ENCODE data around the gene TPBG. TPM values are rescaled to one million over a fixed set of nuclear protein-coding genes. Genes with fewer than 3 reads are reported as not detected.

Gene TPBG
- total RNA-seq, 1 experiment from 2014 or later, result 43.0 TPM

DNA sequence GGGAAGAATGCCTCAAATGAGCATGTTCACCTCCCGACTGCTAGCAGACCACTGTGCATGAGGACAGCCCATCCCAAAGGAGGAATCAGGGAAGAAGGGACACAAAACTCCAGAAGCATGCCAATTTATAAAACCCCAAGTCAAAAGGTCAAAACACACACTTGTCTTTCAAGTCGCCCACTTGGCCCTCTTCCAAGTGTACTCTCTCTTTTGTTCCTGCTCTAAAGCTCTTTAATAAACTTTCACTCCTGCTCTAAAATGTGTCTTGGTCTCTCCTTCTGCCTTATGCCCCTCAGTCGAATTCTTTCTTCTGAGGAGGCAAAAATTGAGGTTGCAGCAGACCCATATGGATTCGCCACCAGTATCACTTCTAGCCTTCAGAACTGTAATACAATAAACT is 33.9 kb upstream of the TPBG start:
- DNase-seq, result no peak
- TF ChIP-seq EZH2phosphoT487 (IDR thresholded peaks at IDR 0.05; ENCODE audit: borderline replicate concordance, low read length) (no peak), EZH2 (IDR thresholded peaks at IDR 0.05; ENCODE audit: low read length, unreplicated experiment) (no peak)
- TF ChIP-seq, protein P1, sequence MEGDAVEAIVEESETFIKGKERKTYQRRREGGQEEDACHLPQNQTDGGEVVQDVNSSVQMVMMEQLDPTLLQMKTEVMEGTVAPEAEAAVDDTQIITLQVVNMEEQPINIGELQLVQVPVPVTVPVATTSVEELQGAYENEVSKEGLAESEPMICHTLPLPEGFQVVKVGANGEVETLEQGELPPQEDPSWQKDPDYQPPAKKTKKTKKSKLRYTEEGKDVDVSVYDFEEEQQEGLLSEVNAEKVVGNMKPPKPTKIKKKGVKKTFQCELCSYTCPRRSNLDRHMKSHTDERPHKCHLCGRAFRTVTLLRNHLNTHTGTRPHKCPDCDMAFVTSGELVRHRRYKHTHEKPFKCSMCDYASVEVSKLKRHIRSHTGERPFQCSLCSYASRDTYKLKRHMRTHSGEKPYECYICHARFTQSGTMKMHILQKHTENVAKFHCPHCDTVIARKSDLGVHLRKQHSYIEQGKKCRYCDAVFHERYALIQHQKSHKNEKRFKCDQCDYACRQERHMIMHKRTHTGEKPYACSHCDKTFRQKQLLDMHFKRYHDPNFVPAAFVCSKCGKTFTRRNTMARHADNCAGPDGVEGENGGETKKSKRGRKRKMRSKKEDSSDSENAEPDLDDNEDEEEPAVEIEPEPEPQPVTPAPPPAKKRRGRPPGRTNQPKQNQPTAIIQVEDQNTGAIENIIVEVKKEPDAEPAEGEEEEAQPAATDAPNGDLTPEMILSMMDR (conservative IDR thresholded peaks at IDR 0.05; ENCODE audit: low read depth, low read length), result no peak
- H3K79me2 ChIP-seq (ENCODE audit: low read length), result no peaks in the 10 kb centered on the region
- H3K4me2 ChIP-seq (ENCODE audit: low read length), result no peak overlapping the region
- ChIA-PET CTCF (no interaction called here), POLR2A (ENCODE audit: unreplicated experiment) (no interaction called here)
- no peak overlapping the region for H3K4me3 ChIP-seq (ENCODE audit: low read length)
- H4K20me1 ChIP-seq (ENCODE audit: low read length), result no peaks in the 10 kb centered on the region
- no peaks in the 10 kb centered on the region for H3K9me3 ChIP-seq (ENCODE audit: low read length)
- BruUV-seq (replicated peaks), result no TSS peak
- no peaks in the 10 kb centered on the region for H3K27me3 ChIP-seq (ENCODE audit: low read length)
- peaks cover 14% of the 10 kb centered on the region for H3K4me1 ChIP-seq (ENCODE audit: insufficient read depth, low read length)
- no peaks in the 10 kb centered on the region for H3K36me3 ChIP-seq (ENCODE audit: low read depth, low read length)
- intact Hi-C loops (cut with micrococcal nuclease), result loop anchor here (2.0 to 10.0 kb wide), 3 partner anchors 59 to 259 kb away; no protein-coding TSS in a partner anchor
- no peak overlapping the region for H3K9ac ChIP-seq (ENCODE audit: low read length)
- ATAC-seq, result no peak
- H3F3A ChIP-seq (ENCODE audit: low read length, unreplicated experiment), result no peaks in the 10 kb centered on the region
- no peak overlapping the region for H2AFZ ChIP-seq (ENCODE audit: low read length)
- H3K27ac ChIP-seq (ENCODE audit: low read length), result no peak overlapping the region
- H3K9me2 ChIP-seq (replicated peaks; ENCODE audit: low read length), result no peaks in the 10 kb centered on the region

DNA sequence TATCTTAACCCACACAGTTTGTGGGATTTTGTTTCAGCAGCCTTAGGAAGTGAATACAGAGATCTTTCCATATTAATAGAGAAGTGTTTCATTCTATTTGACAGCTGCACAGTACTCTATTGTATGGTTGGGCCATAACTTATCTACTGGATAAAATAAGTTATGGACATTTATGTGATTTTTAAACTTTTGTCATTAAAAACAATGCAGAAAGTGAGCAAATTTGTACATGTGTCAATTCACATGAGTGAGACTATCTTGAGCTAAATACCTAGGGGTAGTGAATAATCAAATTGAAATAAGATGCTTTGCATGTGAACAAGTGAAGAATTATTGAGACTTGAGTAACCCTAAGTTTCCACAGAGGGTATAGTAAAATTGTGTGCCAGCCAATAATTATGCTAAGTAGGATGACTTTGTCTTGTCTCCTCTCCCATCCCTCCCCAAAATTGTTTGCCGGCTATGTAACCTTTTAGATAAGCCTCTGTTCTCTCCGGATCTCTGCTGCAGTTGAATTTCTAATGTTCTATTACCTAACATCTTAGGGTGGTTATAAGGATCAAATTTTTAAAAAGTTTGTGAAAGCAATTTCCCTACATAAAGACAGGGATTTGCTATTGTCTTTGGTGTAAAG is 33.3 kb upstream of the TPBG start:
- Histone ChIP-seq H4K20me1 (ENCODE audit: low read length) (no peaks in the 10 kb centered on the region), H3K4me3 (ENCODE audit: low read length) (no peak overlapping the region), H3K36me3 (ENCODE audit: low read depth, low read length) (no peaks in the 10 kb centered on the region), H2AFZ (ENCODE audit: low read length) (no peak overlapping the region), H3K9me3 (ENCODE audit: low read length) (no peaks in the 10 kb centered on the region), H3F3A (ENCODE audit: low read length, unreplicated experiment) (no peaks in the 10 kb centered on the region), H3K4me2 (ENCODE audit: low read length) (no peak overlapping the region), H3K9me2 (replicated peaks; ENCODE audit: low read length) (no peaks in the 10 kb centered on the region), H3K9ac (ENCODE audit: low read length) (no peak overlapping the region), H3K4me1 (ENCODE audit: insufficient read depth, low read length) (peaks cover 14% of the 10 kb centered on the region), H3K79me2 (ENCODE audit: low read length) (no peaks in the 10 kb centered on the region), H3K27ac (ENCODE audit: low read length) (no peak overlapping the region), H3K27me3 (ENCODE audit: low read length) (no peaks in the 10 kb centered on the region)
- ChIA-PET POLR2A (ENCODE audit: unreplicated experiment) (no interaction called here), CTCF (no interaction called here)
- TF ChIP-seq EZH2phosphoT487 (IDR thresholded peaks at IDR 0.05; ENCODE audit: borderline replicate concordance, low read length), result no peak
- TF ChIP-seq, protein P1 (conservative IDR thresholded peaks at IDR 0.05; ENCODE audit: low read depth, low read length), result no peak
- TF ChIP-seq EZH2 (IDR thresholded peaks at IDR 0.05; ENCODE audit: low read length, unreplicated experiment), result no peak
- BruUV-seq (replicated peaks), result no TSS peak
- DNase-seq, result no peak
- ATAC-seq, result no peak
- intact Hi-C loops (cut with micrococcal nuclease), result loop anchor here (2.0 to 10.0 kb wide), 3 partner anchors 59 to 259 kb away; no protein-coding TSS in a partner anchor
